ENCODE data around the gene RNPC3.

Gene RNPC3

GRCh38 chr1:103525607-103526507 lies at the start of gene RNPC3:
RNPC3 (plus strand) TSS chr1:103525699; CDS start chr1:103526071, 372 bp downstream.
- peak; percentile 80 for DNase-seq (ENCODE audit: low read depth in 2 of 2, low spot score in 1 of 2)

GRCh38 chr1:103477101-103477500 lies 48.4 kb upstream of the RNPC3 start:
- DNase-seq (ENCODE audit: low read depth in 2 of 2, low spot score in 1 of 2), result no peak

GRCh38 chr1:103489935-103490334 lies 35.6 kb upstream of the RNPC3 start:
- DNase-seq (ENCODE audit: low read depth in 2 of 2, low spot score in 1 of 2), result no peak

GRCh38 chr1:103492003-103492625 lies 33.4 kb upstream of the RNPC3 start:
- no peak for DNase-seq (ENCODE audit: low read depth in 2 of 2, low spot score in 1 of 2)

- no peak for DNase-seq (ENCODE audit: low read depth in 2 of 2, low spot score in 1 of 2)
Observed at GRCh38 chr1:103496014-103496635, 29.4 kb upstream of the RNPC3 start.

- DNase-seq (ENCODE audit: low read depth in 2 of 2, low spot score in 1 of 2), result no peak
Observed at GRCh38 chr1:103497404-103497803, 28.1 kb upstream of the RNPC3 start.

GRCh38 chr1:103509250-103509649 lies 16.2 kb upstream of the RNPC3 start:
- no peak for DNase-seq (ENCODE audit: low read depth in 2 of 2, low spot score in 1 of 2)

GRCh38 chr1:103513711-103514110 lies 11.8 kb upstream of the RNPC3 start:
- no peak for DNase-seq (ENCODE audit: low read depth in 2 of 2, low spot score in 1 of 2)

- DNase-seq (ENCODE audit: low read depth in 2 of 2, low spot score in 1 of 2), result no peak
Observed at GRCh38 chr1:103514920-103515503, 10.5 kb upstream of the RNPC3 start.

GRCh38 chr1:103516283-103516682 lies 9.2 kb upstream of the RNPC3 start:
- DNase-seq (ENCODE audit: low read depth in 2 of 2, low spot score in 1 of 2), result no peak

- no peak for DNase-seq (ENCODE audit: low read depth in 2 of 2, low spot score in 1 of 2)
Observed at GRCh38 chr1:103516693-103517092, 8.8 kb upstream of the RNPC3 start.

- no peak for DNase-seq (ENCODE audit: low read depth in 2 of 2, low spot score in 1 of 2)
Observed at GRCh38 chr1:103517380-103518047, 8.0 kb upstream of the RNPC3 start.

GRCh38 chr1:103520822-103521221 lies 4.7 kb upstream of the RNPC3 start:
- DNase-seq (ENCODE audit: low read depth in 2 of 2, low spot score in 1 of 2), result no peak

GRCh38 chr1:103523346-103523745 lies 2.2 kb upstream of the RNPC3 start:
- DNase-seq (ENCODE audit: low read depth in 2 of 2, low spot score in 1 of 2), result no peak

- no peak for DNase-seq (ENCODE audit: low read depth in 2 of 2, low spot score in 1 of 2)
Observed at GRCh38 chr1:103525114-103525606, 339 bp upstream of the RNPC3 start.

- no peak for DNase-seq (ENCODE audit: low read depth in 2 of 2, low spot score in 1 of 2)
Observed at GRCh38 chr1:103527331-103527730, 1.8 kb downstream of the RNPC3 start.

GRCh38 chr1:103529746-103530145 lies 4.2 kb downstream of the RNPC3 start:
- DNase-seq (ENCODE audit: low read depth in 2 of 2, low spot score in 1 of 2), result no peak

GRCh38 chr1:103538226-103538625 lies 12.7 kb downstream of the RNPC3 start:
- DNase-seq (ENCODE audit: low read depth in 2 of 2, low spot score in 1 of 2), result no peak

- DNase-seq (ENCODE audit: low read depth in 2 of 2, low spot score in 1 of 2), result no peak
Observed at GRCh38 chr1:103541431-103541830, 15.9 kb downstream of the RNPC3 start.

GRCh38 chr1:103546496-103546895 lies 21.0 kb downstream of the RNPC3 start:
- DNase-seq (ENCODE audit: low read depth in 2 of 2, low spot score in 1 of 2), result no peak

- no peak for DNase-seq (ENCODE audit: low read depth in 2 of 2, low spot score in 1 of 2)
Observed at GRCh38 chr1:103547840-103548239, 22.3 kb downstream of the RNPC3 start.

Measured in stimulated activated CD8-positive, alpha-beta memory T cell treated with anti-CD3 and anti-CD28 coated beads, Interleukin-4, amount 100 ng/mL, for 1 hour (primary cell).